GM21528 (cell line): ENCODE measurements around the gene CCDC89.
"Not testable (repeated sequence)": the region's sequence is repeated elsewhere in the genome, so short reads cannot be mapped to it uniquely, and the experiment has no call there.

ENCODE experiments used
- ATAC-seq: cut with Tn5 transposase; IDR thresholded peaks from one replicate; pipeline ENCODE4 v1.9.1; 2021; ENCODE audit warnings: mild to moderate bottlenecking, moderate library complexity; ENCODE audit not compliant: unreplicated experiment, low FRiP score

The CCDC89 gene

GRCh38 chr11:85656777-85657176 is 29.2 kb downstream of the CCDC89 start:
- no peak for ATAC-seq

GRCh38 chr11:85654343-85654742 is 31.7 kb downstream of the CCDC89 start:
- not testable (repeated sequence) for ATAC-seq

GRCh38 chr11:85652786-85653447 is 33.1 kb downstream of the CCDC89 start:
- no peak for ATAC-seq

- no peak for ATAC-seq
Observed at GRCh38 chr11:85651118-85651517, 34.9 kb downstream of the CCDC89 start.

GRCh38 chr11:85647604-85648299 is 38.2 kb downstream of the CCDC89 start, which contains the start of gene TMEM126A:
Gene TMEM126A, plus strand, starts transcription at chr11:85647967. Its CDS starts 2,289 bp downstream, at chr11:85650256.
- ATAC-seq, result peak; percentile 100

GRCh38 chr11:85647078-85647477 is 38.9 kb downstream of the CCDC89 start:
- no peak for ATAC-seq

GRCh38 chr11:85643191-85643614 is 42.8 kb downstream of the CCDC89 start:
- no peak for ATAC-seq

- no peak for ATAC-seq
Observed at GRCh38 chr11:85634747-85635146, 51.2 kb downstream of the CCDC89 start.
